ENCODE results near the gene BABAM2. TPM values are rescaled to one million over a fixed set of nuclear protein-coding genes. Genes with fewer than 3 reads are reported as not detected.
"Not testable (repeated sequence)": the region's sequence is repeated elsewhere in the genome, so short reads cannot be mapped to it uniquely, and the experiment has no call there.

BABAM2 gene
- polyA plus RNA-seq, 4 donors: 30.1 to 59.3 (median 55.6) TPM

DNA sequence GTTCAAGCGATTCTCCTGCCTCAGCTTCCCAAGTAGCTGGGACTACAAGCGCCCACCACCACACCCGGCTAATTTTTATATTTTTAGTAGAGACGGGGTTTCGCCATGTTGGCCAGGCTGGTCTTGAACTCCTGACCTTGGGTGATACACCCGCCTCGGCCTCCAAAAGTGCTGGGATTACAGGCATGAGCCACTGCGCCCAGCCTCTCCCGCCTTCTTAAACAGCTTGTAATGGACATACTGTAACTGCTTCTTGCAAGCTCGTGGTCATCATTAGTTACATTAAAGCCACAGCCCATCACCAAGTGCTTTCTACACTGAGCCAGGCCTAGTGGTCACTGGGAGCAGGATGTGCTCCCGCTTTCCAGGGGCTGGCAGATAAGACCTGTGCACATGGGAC lies 444.7 kb downstream of the BABAM2 start:
- not testable (repeated sequence) for DNase-seq (ENCODE audit: low read depth in 4 of 4, low spot score in 3 of 4)

DNA sequence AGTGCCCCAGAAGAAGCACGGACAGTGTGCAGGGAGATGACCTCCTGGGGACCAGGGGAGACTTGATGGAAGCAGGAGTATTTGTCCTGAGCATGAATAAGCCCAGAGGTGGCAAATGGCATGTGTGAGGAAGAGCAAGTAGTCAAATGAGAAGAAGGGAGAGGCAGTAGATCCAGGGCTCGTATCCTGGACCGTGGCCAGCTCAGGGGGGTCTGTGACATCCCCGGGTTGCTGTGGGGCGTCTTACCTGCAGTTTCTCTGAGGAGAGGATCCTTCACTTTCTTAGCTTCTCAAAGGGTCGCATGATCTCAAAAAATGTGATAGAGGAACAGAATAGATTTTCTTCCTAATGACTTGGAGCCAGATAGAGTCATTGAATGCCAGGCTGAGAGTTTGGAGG lies 445.1 kb downstream of the BABAM2 start:
- DNase-seq (ENCODE audit: low read depth in 4 of 4, low spot score in 3 of 4): no peak

DNA sequence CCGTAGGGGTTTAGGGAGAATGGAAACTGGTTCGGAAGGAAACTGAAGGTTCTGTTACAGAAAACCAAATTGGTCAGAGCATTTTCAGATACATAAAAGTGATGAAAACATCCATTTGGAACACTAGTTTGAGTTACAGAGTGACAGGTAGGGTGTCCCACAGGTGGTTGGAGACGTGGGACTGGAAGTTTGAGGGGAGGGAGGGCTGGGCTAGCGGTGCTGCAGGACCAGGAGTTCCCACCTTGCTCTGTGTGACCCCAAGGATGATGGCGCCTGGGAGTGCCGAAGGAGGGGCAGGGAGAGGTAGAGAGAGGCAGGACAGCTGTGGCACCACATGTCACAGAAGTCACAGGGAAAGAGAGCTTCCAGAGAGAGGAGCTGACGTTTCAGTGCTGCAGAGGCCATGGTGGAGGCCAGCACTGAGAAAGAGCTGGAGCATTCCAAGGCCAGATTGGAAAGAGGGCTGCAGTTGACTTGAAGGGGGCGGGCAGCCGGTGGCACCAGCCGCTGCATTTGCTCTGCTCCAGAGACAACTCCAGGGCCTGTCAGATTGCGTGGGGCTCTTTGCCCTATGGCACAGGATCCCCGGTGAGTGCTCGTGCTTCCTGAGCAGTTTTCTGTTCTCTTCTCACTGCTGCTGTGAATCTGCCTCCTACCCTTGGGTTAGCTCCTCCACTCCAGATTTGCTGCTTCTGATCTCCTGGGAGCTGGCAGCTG lies 445.9 kb downstream of the BABAM2 start:
- DNase-seq (ENCODE audit: low read depth in 4 of 4, low spot score in 3 of 4): no peak

DNA sequence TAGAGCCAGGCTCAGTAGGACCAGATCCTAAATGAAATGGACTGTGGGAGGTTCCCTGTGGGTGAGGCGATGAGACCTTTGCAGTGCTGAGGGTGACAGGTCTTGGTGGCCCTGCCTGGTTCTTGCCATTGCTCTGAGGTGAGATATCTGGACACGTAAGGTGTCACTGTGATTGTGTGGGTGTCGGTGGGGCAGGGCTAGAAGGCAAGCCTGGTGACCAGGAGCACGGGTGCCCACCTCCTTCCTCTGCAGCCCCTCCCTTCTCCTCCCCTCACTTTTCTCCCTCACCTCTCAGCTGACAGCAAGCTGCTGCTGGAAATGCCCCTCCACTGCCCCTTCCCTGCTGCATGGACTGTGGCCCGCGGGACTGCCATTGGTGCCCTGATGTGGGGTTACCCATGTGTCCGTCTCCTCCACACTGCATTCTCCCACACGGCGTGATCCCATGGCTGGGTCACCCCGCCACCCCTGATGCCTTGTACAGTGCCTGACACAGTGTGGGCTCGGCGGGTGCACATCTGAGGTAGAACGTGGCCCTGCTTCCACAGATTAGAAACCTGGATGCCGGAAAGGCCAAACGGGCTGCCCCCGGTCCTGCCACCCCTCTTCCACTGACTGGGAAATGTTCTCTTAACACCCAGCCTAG lies 446.6 kb downstream of the BABAM2 start:
- DNase-seq (ENCODE audit: low read depth in 4 of 4, low spot score in 3 of 4): no peak

DNA sequence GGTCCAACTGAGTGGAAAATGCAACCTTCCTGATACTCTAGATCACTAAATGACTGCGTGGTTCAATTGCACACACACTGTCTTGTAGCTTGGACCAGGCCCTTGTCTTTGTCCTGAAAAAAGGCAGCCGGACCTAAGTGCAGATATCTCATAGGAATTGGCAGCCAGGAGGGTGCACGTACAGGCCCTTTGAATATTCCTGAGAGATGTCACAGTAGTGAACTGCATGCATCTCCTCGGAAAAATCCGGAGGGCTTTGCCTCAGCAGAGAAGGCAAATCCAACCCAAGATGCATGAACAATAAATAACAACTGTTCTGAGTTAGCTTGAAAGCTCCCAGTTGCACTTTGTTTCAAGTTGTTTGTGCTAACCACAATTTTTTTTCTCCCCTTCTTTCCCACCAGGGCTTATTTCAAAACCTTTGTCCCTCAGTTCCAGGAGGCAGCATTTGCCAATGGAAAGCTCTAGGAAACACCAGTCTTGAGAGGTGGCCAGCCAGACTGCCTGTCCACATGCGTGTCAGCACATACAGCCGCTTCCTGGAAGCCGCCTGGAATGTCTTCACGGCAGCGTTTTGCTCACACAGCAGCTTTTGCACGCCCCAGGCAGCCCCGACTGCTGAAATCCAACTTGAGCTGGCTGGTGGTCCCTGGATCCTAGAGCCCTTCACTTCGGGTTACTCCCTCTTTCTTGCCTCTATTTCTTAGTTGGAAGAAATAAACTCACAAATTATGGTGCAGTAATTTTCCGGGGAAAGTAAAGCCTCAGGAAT lies 447.7 kb downstream of the BABAM2 start:
- peak in 1 of 4 donors; percentile 55 for DNase-seq (ENCODE audit: low read depth in 4 of 4, low spot score in 3 of 4)

DNA sequence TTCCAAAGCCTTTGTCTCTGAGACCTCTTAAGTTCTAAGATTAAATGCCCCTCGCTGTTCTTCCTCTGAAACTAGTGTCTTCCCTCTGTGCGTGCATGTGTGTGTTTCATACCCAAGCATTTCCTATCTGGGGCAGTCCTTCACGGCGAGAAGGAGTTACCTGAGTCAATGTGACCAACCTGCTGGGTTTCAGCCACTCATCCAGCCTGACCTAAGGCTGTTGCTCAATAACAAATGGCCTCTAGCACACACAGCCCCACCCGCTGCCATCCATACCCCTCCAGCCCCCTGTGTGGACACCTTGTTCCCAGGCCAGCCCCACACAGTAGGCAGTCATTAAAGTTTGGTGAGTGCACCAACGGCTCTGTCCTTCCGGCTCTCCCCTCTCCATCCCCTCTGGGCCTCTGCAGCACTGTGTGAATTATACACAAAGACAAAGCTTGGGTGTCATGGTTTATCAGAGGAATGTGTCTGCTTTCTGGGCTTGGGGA lies 448.3 kb downstream of the BABAM2 start:
- no peak for DNase-seq (ENCODE audit: low read depth in 4 of 4, low spot score in 3 of 4)

DNA sequence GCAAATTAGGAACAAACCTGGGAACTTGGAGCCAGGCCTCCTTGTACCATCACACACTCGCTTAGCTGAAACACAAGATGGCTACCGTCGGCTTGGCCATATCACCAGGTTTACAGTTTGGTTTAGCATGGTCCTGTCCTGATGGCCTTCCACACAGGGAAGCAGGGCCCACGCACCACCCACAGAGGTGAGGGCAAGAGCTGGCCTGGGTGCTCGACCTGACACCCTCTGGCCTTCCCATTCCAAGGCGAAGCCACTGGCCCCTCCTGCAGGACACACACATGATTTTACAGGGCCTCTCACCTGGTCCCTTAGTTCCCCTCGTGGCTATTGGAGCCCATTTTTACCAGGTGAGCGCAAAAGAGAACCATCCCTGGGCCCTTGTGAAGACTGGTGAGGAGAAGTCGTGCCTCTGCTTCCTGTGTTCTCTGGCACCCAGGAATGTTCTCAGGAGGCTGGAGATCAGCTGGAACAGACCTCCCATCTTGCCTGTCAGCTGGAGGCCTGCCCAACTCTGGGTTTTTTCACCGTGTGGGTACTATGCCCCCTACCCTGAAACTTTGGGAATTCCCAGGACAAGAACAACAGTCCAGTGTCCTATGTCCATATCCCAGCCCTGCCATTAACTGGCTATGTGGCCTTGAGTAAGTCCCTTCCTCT lies 449.1 kb downstream of the BABAM2 start:
- no peak for DNase-seq (ENCODE audit: low read depth in 4 of 4, low spot score in 3 of 4)

DNA sequence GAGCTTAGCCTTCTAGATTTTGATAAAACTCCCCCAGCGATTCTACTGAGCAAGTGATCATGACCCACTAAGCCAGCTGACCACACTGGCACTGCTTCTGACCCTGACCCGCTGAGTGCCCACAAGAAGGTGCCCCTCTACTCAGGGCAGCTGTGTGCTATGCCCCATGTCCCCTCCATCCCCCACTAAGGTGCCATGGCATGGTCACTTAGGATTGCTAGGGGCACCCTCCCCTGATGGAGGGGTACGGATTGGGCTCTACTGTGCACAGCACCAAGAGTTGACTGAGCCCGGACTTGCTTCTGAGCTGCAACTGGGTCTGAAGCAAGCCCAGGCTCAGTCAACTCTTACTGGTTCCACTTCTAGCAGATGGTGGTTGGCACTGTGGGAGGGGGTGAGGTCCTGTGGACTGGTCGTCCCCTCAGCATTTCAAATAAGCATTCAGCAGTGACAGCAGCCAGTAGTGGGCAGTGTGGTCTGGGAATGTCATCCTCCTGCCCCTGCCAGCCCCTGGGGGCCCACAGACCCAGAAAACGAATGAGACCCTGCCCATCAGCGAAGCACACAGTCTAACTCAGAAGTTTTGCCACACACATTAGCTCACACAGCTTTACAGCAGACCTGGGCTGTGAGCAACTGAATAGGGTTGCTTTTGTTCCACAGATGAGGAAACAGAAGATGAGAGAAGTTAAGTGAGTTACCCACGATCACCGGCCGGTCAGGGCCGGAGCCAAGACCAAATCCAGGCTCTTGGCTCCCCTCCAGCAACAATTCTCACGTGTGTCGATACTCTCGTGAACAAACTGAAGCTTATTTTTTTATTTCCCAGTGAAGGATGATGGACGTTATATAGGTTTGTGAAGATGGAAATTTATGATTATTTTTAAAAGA lies 450.0 kb downstream of the BABAM2 start:
- no peak for DNase-seq (ENCODE audit: low read depth in 4 of 4, low spot score in 3 of 4)

DNA sequence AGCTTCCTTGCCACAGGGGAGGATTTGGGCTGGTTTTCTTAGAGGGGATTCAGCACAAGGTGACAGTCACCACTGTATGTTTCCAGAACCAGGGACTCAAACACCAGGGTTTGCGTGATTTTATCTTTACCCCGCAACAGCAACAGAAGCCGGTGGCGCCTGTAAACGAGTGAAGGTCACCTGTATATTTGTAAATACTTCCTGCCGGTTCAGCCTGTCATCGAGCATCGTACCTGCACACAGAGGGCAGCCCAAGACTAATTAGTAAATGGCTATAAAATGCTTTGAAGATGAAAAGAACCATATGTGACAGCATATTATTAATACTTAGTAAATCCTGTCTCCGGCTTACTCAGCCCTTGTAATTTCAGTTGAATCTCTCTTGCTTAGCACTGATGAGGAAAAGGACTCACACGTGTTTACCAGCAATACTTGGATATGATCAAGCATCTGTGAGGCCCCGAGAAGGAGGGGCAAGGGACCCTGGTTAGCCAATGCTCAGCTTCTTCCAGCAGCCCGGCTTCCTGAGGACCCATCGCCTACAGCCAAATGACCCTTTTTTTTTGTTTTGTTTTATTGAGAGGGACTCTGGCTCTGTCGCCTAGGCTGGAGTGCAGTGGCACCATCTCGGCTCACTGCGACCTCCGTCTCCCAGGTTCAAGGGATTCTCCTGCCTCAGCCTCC lies 450.8 kb downstream of the BABAM2 start:
- DNase-seq (ENCODE audit: low read depth in 4 of 4, low spot score in 3 of 4): no peak

DNA sequence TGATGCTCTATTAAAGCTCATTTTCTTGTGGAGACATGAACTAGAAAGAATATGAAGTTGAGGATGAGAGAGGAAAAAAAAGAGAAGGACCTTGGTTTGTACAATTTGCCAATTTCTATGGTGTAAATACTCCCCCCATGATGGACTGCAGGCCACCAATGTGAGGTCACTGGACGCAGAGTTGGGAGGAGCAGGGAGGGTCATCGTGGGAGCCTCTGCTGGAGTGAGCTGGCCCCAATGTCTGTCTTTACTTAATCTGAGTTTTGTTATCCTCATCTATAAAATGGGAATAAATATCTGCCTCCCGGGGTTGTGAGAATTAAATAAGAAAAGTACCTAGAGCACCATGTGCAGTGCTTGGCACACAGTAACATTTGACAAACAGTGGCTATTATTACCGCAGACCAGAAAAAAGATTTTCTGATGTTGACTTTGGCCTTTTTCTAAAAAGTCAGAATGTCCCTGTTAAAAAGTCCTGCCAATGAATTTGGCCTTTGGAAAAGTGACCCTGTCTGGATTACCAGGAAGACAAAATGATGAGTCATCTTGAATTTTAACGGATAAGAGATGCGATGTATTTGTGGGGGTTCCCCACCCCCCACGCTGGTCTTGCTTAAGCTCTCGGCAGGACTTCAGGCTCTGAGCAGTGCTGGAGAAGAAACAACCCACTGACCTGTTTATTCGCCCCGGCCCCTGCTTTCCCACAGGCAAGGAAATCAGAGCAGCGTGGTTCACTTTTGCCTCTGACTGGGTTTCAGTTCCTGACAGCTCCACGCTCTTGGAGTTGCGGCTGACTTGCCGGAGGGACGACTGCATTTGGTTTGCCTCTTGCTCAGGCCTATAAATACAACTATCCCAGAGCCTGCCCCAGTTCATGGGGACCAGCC lies 451.8 kb downstream of the BABAM2 start:
- DNase-seq (ENCODE audit: low read depth in 4 of 4, low spot score in 3 of 4): no peak

DNA sequence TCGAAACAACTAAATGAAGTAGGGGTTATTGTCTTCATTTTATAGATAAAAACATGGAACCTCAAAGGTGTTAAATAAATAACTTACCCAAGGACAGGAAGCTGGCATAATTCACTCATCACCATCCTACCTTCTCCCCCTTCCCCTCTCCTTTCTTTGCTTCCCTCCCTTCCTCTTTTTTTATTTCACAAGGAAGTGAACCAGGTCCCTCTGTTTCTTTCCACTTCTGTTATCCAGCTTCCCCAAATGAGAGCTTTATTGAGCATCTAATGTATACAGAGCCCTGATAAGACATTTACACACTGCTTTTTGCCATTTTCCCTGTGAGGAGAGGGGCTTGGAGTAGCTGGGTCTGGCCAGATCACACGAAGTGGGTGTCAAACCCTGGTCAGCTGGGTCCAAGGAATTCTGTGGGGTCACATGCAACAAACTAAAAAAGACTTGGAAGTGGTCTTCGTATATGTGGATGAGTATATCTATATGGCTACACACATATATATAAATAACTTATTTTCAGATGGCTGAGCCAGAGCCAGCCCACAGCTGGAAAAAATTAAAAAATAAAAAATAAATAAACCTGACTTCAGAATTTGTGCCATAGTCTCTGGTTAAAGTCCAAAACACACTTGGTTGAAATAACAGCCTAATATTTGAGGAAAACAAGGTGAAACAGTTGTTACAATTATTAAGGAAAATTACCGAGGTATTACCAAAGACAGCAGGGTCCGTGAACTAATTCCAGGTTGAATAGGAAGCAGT lies 452.8 kb downstream of the BABAM2 start:
- no peak for DNase-seq (ENCODE audit: low read depth in 4 of 4, low spot score in 3 of 4)

DNA sequence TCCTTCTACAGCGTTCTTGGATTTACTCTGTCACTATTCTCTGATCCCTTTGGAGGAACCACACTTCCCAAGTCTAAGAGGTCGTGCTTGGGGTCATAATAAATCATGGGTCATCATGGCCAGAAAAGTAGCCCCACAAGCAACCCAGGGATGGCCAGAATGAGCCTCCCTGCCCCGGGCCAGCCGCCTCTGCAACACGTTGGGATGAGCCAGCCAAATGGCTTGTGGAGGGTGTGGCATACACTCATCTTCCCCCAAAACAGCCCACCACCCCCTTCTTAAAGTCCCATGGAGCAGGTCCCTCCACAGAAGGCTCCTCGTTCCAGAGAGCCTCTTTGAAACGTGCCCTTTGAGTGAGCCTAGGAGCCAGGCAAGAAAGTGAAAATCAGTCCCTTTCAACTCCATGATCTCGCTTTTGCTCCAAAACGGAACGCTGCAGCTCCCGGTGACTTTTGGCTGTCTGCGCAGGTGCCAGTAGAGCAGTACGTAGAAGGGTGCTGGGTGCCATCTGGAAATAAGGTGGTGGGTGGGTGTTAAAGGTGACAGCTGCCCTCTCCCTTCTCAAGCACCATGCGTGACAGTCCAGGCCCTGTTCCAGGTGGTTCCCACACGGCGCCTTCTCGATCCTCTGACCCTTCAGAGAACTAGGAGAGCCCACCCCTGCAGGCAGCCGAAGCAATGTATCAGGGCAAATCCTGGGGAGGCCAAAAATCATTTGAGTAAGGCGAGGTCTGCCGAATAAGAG lies 453.6 kb downstream of the BABAM2 start:
- no peak for DNase-seq (ENCODE audit: low read depth in 4 of 4, low spot score in 3 of 4)

DNA sequence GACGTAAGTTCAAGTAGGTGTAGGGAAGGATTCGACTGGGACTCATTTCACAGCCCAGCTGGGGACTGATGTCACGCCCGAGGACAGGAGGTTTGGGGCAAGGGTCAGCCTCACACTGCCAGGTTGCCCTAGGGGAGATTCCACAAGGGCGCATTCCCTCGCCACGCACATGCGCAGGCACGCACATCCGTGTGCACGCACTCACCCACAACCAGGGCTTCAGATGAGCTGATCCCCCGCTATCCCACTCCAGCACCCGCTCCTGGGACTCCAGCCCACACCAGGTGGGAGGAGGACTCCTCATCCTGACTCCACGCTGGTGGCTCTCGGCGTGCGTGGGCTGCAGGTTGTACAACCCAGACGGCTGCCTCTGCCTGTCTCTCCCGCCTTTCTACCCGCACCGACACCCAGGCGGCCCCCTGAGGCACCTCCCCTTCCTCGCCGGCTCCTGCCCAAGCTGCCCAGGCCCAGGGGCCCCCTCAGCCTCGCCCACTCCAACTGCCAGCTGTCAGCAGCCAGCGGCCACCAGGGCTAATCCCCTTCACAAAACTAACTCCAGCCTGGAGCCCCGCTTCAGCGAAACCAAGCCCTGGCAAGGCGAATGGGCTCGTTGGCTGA lies 454.3 kb downstream of the BABAM2 start:
- no peak for DNase-seq (ENCODE audit: low read depth in 4 of 4, low spot score in 3 of 4)

DNA sequence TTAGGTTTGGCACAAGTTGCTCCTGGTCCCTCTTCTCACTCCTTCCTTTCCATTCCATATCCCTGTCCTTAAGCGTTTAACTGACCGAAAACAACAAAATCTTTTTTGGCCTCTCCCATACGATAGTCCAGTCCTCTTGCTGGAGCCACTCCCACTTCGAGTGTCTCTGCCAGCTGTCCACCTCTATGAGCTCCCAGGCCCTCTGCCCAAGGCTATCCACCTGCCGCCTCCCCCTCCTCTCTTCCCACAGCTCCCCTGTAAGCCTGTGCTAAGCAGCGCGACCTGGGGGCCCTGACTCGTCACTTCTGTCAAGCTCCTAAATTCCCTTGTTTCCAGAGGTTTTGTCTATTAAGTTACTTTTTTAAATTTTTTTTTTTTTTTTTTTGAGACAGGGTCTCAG lies 455.1 kb downstream of the BABAM2 start:
- no peak for DNase-seq (ENCODE audit: low read depth in 4 of 4, low spot score in 3 of 4)

DNA sequence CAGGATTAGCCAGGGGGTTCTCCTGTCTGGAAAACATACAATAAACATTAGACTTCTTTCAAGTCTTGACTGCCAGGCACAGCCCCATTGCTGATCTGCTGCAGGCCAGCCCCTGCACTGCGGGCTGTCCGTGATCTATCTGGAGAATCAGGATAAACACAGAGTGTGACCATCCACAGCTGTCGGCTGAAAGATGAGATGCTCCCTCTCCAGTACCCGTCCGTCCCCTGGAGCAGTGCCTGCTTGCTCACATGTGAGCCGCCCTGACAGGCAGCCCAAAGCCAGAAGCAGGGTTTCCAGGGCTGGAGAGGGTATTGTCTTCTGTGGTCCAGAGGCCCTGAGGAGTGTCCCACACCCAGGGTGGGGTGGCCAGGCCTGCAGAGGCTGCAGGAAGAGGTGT lies 456.1 kb downstream of the BABAM2 start:
- no peak for DNase-seq (ENCODE audit: low read depth in 4 of 4, low spot score in 3 of 4)

DNA sequence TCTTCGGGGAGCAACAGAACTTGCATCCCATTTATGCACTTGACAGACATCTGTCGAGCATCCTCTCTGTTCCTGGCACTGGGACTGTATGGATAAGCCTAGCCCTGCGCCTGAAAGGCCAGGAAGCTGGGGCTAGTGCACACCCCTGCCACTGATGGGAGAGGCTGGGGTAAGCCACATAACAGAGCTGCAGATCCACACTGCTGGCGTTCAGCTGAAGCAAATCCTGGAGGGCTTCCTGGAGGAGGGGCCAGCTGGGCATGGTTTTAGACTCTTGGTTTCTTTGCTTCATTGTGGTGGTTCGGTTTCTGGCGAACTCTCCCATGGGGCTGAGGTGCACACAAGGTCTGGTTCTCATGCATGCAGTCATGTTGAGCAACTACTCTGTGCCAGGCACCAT lies 456.7 kb downstream of the BABAM2 start:
- DNase-seq (ENCODE audit: low read depth in 4 of 4, low spot score in 3 of 4): no peak

DNA sequence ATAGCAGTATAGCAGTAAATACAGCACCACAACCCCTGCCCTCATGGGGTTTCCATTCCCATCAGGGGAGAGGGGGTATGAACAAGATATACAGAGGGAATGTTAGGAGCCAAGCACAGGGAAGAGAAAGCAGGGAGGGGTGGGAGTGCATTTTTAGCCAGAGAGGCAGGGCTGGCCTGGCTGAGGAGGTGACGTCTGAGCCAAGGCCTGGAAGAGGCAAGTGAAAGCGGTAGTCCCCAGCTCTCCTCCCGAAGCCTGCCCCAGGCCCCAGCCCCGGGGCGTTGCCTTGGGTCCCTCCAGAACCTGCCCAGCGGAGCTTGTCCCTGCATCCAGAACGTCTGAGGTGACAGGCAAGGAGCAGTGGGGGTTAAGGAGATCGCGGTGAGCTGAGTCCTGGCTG lies 457.1 kb downstream of the BABAM2 start:
- no peak for DNase-seq (ENCODE audit: low read depth in 4 of 4, low spot score in 3 of 4)

Measured in left renal pelvis (tissue), 4 donors.